HG02798 (cell line): ENCODE measurements around the gene PPP2R2C.

Experiments
- ATAC-seq: cut with Tn5 transposase; IDR thresholded peaks from one replicate; pipeline ENCODE4 v1.9.1; 2021; ENCODE audit warnings: mild to moderate bottlenecking; ENCODE audit not compliant: unreplicated experiment, poor library complexity

PPP2R2C gene

GRCh38 chr4:6277935-6278800 is 194.2 kb downstream of the PPP2R2C start:
- ATAC-seq: no peak

GRCh38 chr4:6277139-6277802 is 195.1 kb downstream of the PPP2R2C start:
- ATAC-seq: no peak

- no peak for ATAC-seq
Measured at GRCh38 chr4:6275898-6276806, 196.3 kb downstream of the PPP2R2C start.

GRCh38 chr4:6275351-6275750 is 197.1 kb downstream of the PPP2R2C start:
- no peak for ATAC-seq

DNA sequence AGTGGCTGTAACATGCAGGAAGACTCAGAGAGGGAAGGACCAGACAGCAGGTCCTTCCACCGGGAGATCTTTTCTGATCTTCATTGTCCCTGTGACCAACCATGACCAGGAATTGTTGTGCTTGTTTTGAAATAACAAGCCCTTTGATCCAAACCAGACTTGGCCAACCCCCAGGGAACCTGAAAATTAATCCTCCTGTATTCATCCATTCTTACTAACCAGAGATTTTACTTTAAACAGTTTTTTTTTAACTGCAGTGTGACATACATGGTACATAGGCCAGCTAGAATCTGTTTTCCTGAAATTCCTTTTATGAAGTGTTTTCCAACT is 198.8 kb downstream of the PPP2R2C start:
- ATAC-seq: no peak

DNA sequence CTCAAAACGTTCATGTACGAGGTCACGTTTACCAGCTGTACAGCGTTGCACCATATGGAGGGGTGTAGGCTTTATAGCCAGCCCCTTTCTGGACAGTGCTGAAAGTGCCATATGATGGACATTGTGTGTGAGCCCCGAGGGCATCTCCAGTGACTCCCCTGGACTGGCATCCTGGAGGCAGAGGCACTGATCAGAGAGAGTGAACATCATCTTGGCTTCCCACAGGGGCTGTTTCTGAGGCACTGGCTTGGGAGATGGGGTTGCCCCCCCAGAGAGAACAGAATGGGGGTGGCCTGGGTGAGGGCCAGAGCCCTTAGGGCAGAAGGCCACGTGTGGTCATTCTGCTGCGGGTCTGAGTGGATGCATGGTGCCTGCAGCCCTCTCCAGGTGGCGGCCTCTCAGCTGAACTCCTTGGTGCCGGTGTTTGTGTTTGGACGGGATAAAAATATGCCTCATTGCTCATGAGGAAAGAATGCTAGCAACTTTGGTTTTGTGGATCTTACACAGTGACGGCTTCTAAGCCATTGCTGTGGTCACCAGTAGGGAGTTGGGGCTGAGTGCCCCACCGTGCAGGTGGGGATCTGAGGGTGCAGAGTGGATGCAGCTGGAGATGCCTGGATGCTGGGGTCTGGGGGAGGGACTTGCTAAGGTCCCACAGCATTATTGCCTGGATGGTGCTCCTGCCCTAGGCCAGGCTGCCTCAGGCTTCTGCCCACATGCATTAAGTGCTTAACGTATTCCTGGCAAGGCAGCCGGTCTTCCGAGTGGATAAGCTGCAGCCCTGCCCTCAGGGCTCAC is 199.4 kb downstream of the PPP2R2C start:
- no peak for ATAC-seq

DNA sequence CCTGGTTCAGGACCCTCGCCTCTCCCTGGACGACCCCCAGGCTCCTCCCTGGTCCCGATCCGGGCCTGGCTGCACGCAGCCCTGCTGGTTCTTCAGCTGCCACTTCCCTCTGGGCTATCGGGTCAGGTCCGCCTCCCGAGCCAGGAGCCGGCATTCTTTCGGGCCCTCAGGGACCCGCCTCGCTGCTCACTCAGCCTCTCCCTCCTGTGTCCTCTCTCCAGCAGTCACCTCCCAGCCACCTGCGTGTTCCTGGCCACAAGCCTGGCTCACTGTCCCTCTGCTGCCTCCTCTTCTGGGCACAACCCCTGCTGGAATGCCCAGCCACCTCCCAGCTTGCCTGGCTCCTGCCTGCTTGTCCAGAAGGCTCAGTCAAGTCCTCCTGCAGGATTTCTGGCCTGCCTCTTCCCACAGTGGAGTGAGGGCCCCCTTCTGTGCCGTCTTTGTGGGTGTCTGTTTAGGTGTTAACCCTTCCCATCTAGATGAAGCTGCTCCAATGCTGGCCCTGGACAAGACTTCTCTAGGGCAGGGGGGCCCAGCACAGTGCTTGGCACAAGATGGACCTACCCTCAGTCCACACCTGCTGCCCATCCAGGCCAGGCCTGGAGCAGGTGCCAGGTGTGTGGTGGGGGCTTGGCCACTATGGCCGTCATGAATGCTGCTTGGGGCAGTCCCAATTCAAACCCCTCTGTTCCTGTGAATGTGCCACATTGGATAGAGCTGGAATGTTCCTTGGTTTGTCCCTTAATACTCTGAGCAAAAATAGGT is 200.5 kb downstream of the PPP2R2C start:
- no peak for ATAC-seq

DNA sequence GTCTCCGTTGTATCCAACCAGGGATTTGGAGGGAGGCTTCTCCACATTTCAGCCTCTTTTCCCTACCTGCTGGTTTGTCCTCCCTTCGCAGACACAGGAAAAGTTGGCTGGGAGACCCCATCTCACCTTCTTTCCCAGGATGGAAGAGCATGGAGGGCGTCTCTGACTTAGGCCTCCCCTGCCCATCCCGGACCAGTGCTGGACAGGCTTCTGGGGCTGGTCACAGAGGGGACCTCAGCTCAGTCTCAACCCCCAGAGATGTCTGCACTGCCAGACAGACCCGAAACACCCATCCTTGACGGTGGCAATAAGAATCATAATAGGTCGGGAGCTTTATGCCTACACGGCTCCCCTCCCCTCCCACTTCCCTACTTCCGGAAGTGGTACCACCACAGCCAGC is 201.2 kb downstream of the PPP2R2C start:
- ATAC-seq: no peak

GRCh38 chr4:6270636-6271121 is 201.7 kb downstream of the PPP2R2C start:
- no peak for ATAC-seq
